ENCODE data around the gene PAK6.
A peak's percentile ranks its signal among the peaks of the same experiment; 100 is the strongest.

PAK6 gene

DNA sequence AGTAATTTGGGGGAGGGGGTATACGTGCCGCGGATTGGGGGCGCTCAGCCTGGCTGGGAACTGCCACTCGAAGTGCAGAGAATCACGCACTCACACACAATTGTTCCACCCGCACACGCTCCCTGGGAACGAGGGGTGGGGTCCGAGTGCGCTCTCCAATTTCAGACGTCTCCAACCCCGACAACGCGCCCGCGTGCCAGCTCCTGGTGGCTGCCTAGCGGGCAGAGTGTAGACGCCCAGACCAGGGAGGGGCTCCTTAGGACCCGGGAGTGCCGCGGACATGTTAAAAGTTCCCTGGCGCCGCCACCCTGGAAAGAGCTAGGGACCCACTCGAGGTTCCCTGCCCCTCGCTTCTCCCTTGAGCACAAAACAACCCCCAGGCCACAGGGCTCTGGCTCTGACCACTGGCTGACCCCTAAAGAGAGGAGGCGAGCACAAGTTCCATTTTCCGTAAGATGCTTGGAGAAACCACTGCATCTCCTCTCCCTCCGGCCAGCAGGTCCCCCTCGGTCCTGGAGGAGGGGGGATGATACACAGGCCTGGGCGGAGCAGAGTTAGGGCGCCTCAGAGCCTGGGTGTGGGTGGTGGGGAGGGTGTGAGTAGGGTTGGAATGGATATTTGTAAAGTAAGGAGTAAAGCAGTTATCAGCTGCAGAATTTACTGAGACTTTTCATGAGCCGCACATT lies 44.9 kb downstream of the PAK6 start:
- H3K27ac ChIP-seq (ENCODE audit: low read length), result no peak overlapping the region
- H3K4me2 ChIP-seq (ENCODE audit: low read length), result no peak overlapping the region
- no peaks in the 10 kb centered on the region for H3K36me3 ChIP-seq (replicated peaks; ENCODE audit: low read depth, low read length)
- TF ChIP-seq, protein P1, sequence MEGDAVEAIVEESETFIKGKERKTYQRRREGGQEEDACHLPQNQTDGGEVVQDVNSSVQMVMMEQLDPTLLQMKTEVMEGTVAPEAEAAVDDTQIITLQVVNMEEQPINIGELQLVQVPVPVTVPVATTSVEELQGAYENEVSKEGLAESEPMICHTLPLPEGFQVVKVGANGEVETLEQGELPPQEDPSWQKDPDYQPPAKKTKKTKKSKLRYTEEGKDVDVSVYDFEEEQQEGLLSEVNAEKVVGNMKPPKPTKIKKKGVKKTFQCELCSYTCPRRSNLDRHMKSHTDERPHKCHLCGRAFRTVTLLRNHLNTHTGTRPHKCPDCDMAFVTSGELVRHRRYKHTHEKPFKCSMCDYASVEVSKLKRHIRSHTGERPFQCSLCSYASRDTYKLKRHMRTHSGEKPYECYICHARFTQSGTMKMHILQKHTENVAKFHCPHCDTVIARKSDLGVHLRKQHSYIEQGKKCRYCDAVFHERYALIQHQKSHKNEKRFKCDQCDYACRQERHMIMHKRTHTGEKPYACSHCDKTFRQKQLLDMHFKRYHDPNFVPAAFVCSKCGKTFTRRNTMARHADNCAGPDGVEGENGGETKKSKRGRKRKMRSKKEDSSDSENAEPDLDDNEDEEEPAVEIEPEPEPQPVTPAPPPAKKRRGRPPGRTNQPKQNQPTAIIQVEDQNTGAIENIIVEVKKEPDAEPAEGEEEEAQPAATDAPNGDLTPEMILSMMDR (IDR thresholded peaks at IDR 0.05; ENCODE audit: low read depth, low read length), result no peak
- TF ChIP-seq EZH2phosphoT487 (IDR thresholded peaks at IDR 0.05; ENCODE audit: low read depth), result no peak
- no peak overlapping the region for H3K4me3 ChIP-seq (ENCODE audit: low read length)
- H2AFZ ChIP-seq (ENCODE audit: low read depth, low read length), result no peak overlapping the region
- no peak overlapping the region for H3K9ac ChIP-seq (ENCODE audit: low read length)
- peaks cover 5% of the 10 kb centered on the region for H3K27me3 ChIP-seq (ENCODE audit: low read depth, low read length)
- peaks cover 19% of the 10 kb centered on the region for H3K4me1 ChIP-seq (ENCODE audit: low read length)
- no peaks in the 10 kb centered on the region for H4K20me1 ChIP-seq (ENCODE audit: insufficient read depth, low read length)
- H3K9me3 ChIP-seq (ENCODE audit: insufficient read depth, low read length), result no peaks in the 10 kb centered on the region
- no peaks in the 10 kb centered on the region for H3K79me2 ChIP-seq (ENCODE audit: low read length)

DNA sequence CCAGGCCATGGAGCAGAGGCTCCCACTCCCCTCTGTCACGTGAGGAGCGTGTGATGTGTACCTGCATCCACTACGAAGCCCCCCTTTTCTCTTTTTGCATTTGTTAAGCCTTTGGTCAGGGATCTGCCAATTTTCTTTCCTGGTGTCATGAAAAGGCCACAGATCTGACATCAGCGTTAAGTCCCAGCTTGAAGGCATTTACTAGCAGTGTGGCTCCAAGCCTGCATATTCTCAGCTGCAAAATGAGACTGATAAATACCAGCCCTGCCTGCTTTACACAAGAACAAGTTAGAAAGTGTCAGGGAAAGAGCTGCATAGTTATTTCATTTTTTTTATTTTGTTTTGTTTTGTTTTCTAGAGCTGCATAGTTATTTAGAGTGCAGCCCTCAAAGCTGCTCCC lies 46.3 kb downstream of the PAK6 start:
- Histone ChIP-seq H3K27ac (ENCODE audit: low read length) (no peak overlapping the region), H3K27me3 (ENCODE audit: low read depth, low read length) (no peaks in the 10 kb centered on the region)

DNA sequence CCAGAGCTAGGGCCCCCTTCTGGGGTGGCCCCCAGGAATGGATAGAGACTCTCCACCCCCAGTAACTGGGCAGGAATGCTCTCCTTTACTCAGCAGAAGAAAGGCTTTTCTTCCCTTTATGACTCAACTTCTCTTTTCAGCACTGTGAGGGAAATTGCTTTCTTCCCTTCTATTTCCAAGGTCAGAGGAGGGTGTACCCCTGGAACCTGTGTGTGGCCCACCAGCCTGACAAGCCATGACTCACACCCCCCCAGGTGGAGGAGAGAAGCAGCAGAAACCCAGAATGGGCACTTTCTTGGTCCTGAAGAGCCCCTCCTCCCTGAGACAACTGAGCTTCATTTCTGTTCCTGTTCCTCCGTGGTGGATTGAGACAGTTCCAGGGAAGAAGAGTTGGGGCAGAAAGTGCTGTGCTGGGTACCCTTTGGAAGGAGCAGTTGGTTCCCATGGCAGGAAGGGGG lies 46.7 kb downstream of the PAK6 start:
- no peak overlapping the region for H3K27ac ChIP-seq (ENCODE audit: low read length)

More for the DNA sequence above, 46.3 kb downstream of the PAK6 start:
- Histone ChIP-seq H3K4me3 (ENCODE audit: low read length) (no peak overlapping the region), H3K79me2 (ENCODE audit: low read length) (no peaks in the 10 kb centered on the region), H3K4me1 (ENCODE audit: low read length) (peaks cover 14% of the 10 kb centered on the region), H4K20me1 (ENCODE audit: insufficient read depth, low read length) (no peaks in the 10 kb centered on the region), H3K9me3 (ENCODE audit: insufficient read depth, low read length) (no peaks in the 10 kb centered on the region), H2AFZ (ENCODE audit: low read depth, low read length) (no peak overlapping the region), H3K36me3 (replicated peaks; ENCODE audit: low read depth, low read length) (no peaks in the 10 kb centered on the region), H3K4me2 (ENCODE audit: low read length) (peak overlapping the region; percentile 31), H3K9ac (ENCODE audit: low read length) (no peak overlapping the region)
- TF ChIP-seq, protein P1 (IDR thresholded peaks at IDR 0.05; ENCODE audit: low read depth, low read length), result no peak
- TF ChIP-seq EZH2phosphoT487 (IDR thresholded peaks at IDR 0.05; ENCODE audit: low read depth), result no peak

DNA sequence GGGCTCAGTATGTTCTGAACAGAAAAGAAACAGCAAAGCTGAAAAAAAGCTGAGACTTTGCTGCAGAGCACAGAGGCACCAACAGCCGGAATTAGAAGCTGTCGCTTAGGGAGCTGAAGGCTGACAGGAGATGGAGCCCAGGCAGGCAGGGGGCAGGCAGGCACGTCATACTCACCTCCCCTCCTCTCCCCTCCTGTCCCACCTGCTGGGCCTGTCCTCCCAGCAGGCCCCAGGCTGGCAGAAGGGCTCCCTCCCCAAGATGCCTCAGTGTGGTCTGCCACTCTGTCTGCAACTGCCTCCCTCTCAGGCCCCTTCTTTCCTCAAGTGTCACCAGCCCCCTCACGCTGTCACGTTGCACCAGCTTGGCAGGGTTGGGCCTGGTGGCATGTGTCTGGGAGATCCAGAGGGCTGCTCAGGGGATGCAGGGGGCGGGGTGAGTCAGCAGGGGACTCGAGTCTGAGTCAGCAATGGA lies 47.2 kb downstream of the PAK6 start:
- TF ChIP-seq EZH2phosphoT487 (IDR thresholded peaks at IDR 0.05; ENCODE audit: low read depth), result no peak
- TF ChIP-seq, protein P1 (IDR thresholded peaks at IDR 0.05; ENCODE audit: low read depth, low read length), result no peak
- Histone ChIP-seq H3K4me1 (ENCODE audit: low read length) (peaks cover 14% of the 10 kb centered on the region), H3K36me3 (replicated peaks; ENCODE audit: low read depth, low read length) (no peaks in the 10 kb centered on the region), H2AFZ (ENCODE audit: low read depth, low read length) (no peak overlapping the region), H3K4me2 (ENCODE audit: low read length) (no peak overlapping the region), H3K9me3 (ENCODE audit: insufficient read depth, low read length) (no peaks in the 10 kb centered on the region), H3K27me3 (ENCODE audit: low read depth, low read length) (no peaks in the 10 kb centered on the region), H3K79me2 (ENCODE audit: low read length) (no peaks in the 10 kb centered on the region), H3K9ac (ENCODE audit: low read length) (no peak overlapping the region), H3K27ac (ENCODE audit: low read length) (no peak overlapping the region), H3K4me3 (ENCODE audit: low read length) (no peak overlapping the region), H4K20me1 (ENCODE audit: insufficient read depth, low read length) (no peaks in the 10 kb centered on the region)

More for the DNA sequence above, 46.7 kb downstream of the PAK6 start:
- peaks cover 14% of the 10 kb centered on the region for H3K4me1 ChIP-seq (ENCODE audit: low read length)
- H3K4me2 ChIP-seq (ENCODE audit: low read length), result peak overlapping the region; percentile 31
- no peaks in the 10 kb centered on the region for H3K9me3 ChIP-seq (ENCODE audit: insufficient read depth, low read length)
- H3K4me3 ChIP-seq (ENCODE audit: low read length), result no peak overlapping the region
- H2AFZ ChIP-seq (ENCODE audit: low read depth, low read length), result no peak overlapping the region
- no peaks in the 10 kb centered on the region for H3K27me3 ChIP-seq (ENCODE audit: low read depth, low read length)
- H3K9ac ChIP-seq (ENCODE audit: low read length), result no peak overlapping the region
- H3K36me3 ChIP-seq (replicated peaks; ENCODE audit: low read depth, low read length), result no peaks in the 10 kb centered on the region
- no peaks in the 10 kb centered on the region for H3K79me2 ChIP-seq (ENCODE audit: low read length)
- H4K20me1 ChIP-seq (ENCODE audit: insufficient read depth, low read length), result no peaks in the 10 kb centered on the region
- no peak for TF ChIP-seq EZH2phosphoT487 (IDR thresholded peaks at IDR 0.05; ENCODE audit: low read depth)
- TF ChIP-seq, protein P1 (IDR thresholded peaks at IDR 0.05; ENCODE audit: low read depth, low read length), result no peak
